ENCODE data around the gene DSG3.
"Not testable (repeated sequence)": the region's sequence is repeated elsewhere in the genome, so short reads cannot be mapped to it uniquely, and the experiment has no call there.

The DSG3 gene

GRCh38 chr18:31491586-31491985 is 44.0 kb downstream of the DSG3 start:
- DNase-seq (ENCODE audit: low read depth, low spot score): no peak

GRCh38 chr18:31492671-31493070 is 45.1 kb downstream of the DSG3 start:
- DNase-seq (ENCODE audit: low read depth, low spot score): no peak

- DNase-seq (ENCODE audit: low read depth, low spot score): no peak
These were observed 45.6 kb downstream of the DSG3 start for GRCh38 chr18:31493171-31493570.

GRCh38 chr18:31493941-31494340 is 46.4 kb downstream of the DSG3 start:
- no peak for DNase-seq (ENCODE audit: low read depth, low spot score)

- not testable (repeated sequence) for DNase-seq (ENCODE audit: low read depth, low spot score)
These were observed 47.2 kb downstream of the DSG3 start for GRCh38 chr18:31494705-31495244.

- DNase-seq (ENCODE audit: low read depth, low spot score): no peak
These were observed 49.9 kb downstream of the DSG3 start for GRCh38 chr18:31497404-31497835.

- peak; percentile 83 for DNase-seq (ENCODE audit: low read depth, low spot score)
These were observed 50.5 kb downstream of the DSG3 start, which contains the start of gene DSG2 for GRCh38 chr18:31497836-31498573. Gene DSG2 (plus strand): TSS chr18:31498177. CDS start chr18:31498252, 75 bp downstream.

GRCh38 chr18:31498574-31499524 is 51.3 kb downstream of the DSG3 start:
- DNase-seq (ENCODE audit: low read depth, low spot score): peak; percentile 30

- DNase-seq (ENCODE audit: low read depth, low spot score): no peak
These were observed 52.6 kb downstream of the DSG3 start for GRCh38 chr18:31500051-31500688.

- DNase-seq (ENCODE audit: low read depth, low spot score): no peak
These were observed 55.5 kb downstream of the DSG3 start for GRCh38 chr18:31503011-31503410.

- DNase-seq (ENCODE audit: low read depth, low spot score): no peak
These were observed 57.1 kb downstream of the DSG3 start for GRCh38 chr18:31504455-31505147.

GRCh38 chr18:31505156-31505555 is 57.6 kb downstream of the DSG3 start:
- no peak for DNase-seq (ENCODE audit: low read depth, low spot score)

- peak; percentile 50 for DNase-seq (ENCODE audit: low read depth, low spot score)
These were observed 58.6 kb downstream of the DSG3 start for GRCh38 chr18:31506024-31506742.

- DNase-seq (ENCODE audit: low read depth, low spot score): not testable (repeated sequence)
These were observed 59.6 kb downstream of the DSG3 start for GRCh38 chr18:31507124-31507523.

GRCh38 chr18:31508781-31509180 is 61.2 kb downstream of the DSG3 start:
- DNase-seq (ENCODE audit: low read depth, low spot score): no peak

- no peak for DNase-seq (ENCODE audit: low read depth, low spot score)
These were observed 62.0 kb downstream of the DSG3 start for GRCh38 chr18:31509571-31509970.

GRCh38 chr18:31510319-31510718 is 62.8 kb downstream of the DSG3 start:
- DNase-seq (ENCODE audit: low read depth, low spot score): no peak

GRCh38 chr18:31511098-31511497 is 63.6 kb downstream of the DSG3 start:
- DNase-seq (ENCODE audit: low read depth, low spot score): no peak

GRCh38 chr18:31512203-31512764 is 64.7 kb downstream of the DSG3 start:
- DNase-seq (ENCODE audit: low read depth, low spot score): peak; percentile 66

Measured in astrocyte of the hippocampus (primary cell).